Liver (tissue), 9 donors: ENCODE measurements around the gene CD46. TPM values are rescaled to one million over a fixed set of nuclear protein-coding genes. Genes with fewer than 3 reads are reported as not detected.

Experiments
- DNase-seq: peaks from one replicate; pipeline ENCODE4 v3.0.0-alpha.2; 2017; ENCODE audit warnings: low spot score
- H3K27ac ChIP-seq, 2 donors: one replicate each; pipeline ENCODE4 v1.7.0; 2013; ENCODE audit warnings: inconsistent platforms in 2 of 2, low read length in 2 of 2, control low read depth in 1 of 2, low read depth in 1 of 2, mild to moderate bottlenecking in 1 of 2
- H3K27me3 ChIP-seq, 4 donors: one replicate each; pipeline versions ENCODE4 v1.6.1 to v1.7.0; 2013; ENCODE audit warnings: low read length in 3 of 4, inconsistent platforms in 1 of 4, mild to moderate bottlenecking in 1 of 4, moderate library complexity in 1 of 4; ENCODE audit not compliant: control insufficient read depth in 4 of 4, insufficient read depth in 4 of 4
- H3K36me3 ChIP-seq, 4 donors: one replicate each; pipeline versions ENCODE4 v1.6.1 to v1.7.0; 2013; ENCODE audit warnings: low read length in 3 of 4, mild to moderate bottlenecking in 3 of 4, low read depth in 1 of 4, moderate library complexity in 1 of 4; ENCODE audit not compliant: control insufficient read depth in 4 of 4, insufficient read depth in 3 of 4
- H3K4me1 ChIP-seq, 4 donors: one replicate each; pipeline versions ENCODE4 v1.6.1 to v1.7.0; 2013; ENCODE audit warnings: low read length in 3 of 4, mild to moderate bottlenecking in 3 of 4, moderate library complexity in 1 of 4; ENCODE audit not compliant: control insufficient read depth in 4 of 4, insufficient read depth in 4 of 4
- H3K4me3 ChIP-seq, 3 donors: one replicate each; pipeline versions ENCODE4 v1.6.1 to v1.7.0; 2013; ENCODE audit warnings: low read length in 3 of 3, control low read depth in 1 of 3, low read depth in 1 of 3, mild to moderate bottlenecking in 1 of 3
- H3K9ac ChIP-seq, 2 donors: one replicate each; pipeline ENCODE4 v1.7.0; 2013; ENCODE audit warnings: low read length in 2 of 2, mild to moderate bottlenecking in 2 of 2, moderate library complexity in 2 of 2, control low read depth in 1 of 2, low read depth in 1 of 2
- H3K9me3 ChIP-seq, 4 donors: one replicate each; pipeline versions ENCODE4 v1.6.1 to v1.7.0; 2013; ENCODE audit warnings: low read length in 3 of 4; ENCODE audit not compliant: control insufficient read depth in 4 of 4
- FOXA1 ChIP-seq: IDR thresholded peaks from 2 replicates; pipeline ENCODE4 v1.6.1; 2016; ENCODE audit warnings: antibody characterized with exemption
- FOXA2 ChIP-seq: IDR thresholded peaks from 2 replicates; pipeline ENCODE4 v1.6.1; 2016; ENCODE audit warnings: antibody characterized with exemption
- HNF4A ChIP-seq, 2 donors: conservative IDR thresholded peaks; 2 replicates each; pipeline ENCODE4 v1.6.1; 2016; ENCODE audit warnings: antibody characterized with exemption in 2 of 2, mild to moderate bottlenecking in 2 of 2
- MAX ChIP-seq: IDR thresholded peaks from 2 replicates; pipeline ENCODE4 v1.6.1; 2016; ENCODE audit warnings: antibody characterized with exemption
- REST ChIP-seq: IDR thresholded peaks from 2 replicates; pipeline ENCODE4 v1.6.1; 2016; ENCODE audit warnings: antibody characterized with exemption, mild to moderate bottlenecking
- RXRA ChIP-seq, 2 donors: IDR thresholded peaks; 2 replicates each; pipeline ENCODE4 v1.6.1; 2017 to 2018; ENCODE audit warnings: antibody characterized with exemption in 2 of 2, mild to moderate bottlenecking in 1 of 2
- SP1 ChIP-seq: IDR thresholded peaks from 2 replicates; pipeline ENCODE4 v1.6.1; 2018; ENCODE audit warnings: antibody characterized with exemption, mild to moderate bottlenecking
- TAF1 ChIP-seq: conservative IDR thresholded peaks from 2 replicates; pipeline ENCODE4 v1.6.1; 2016; ENCODE audit warnings: antibody characterized with exemption, mild to moderate bottlenecking
- YY1 ChIP-seq: IDR thresholded peaks from 2 replicates; pipeline ENCODE4 v1.6.1; 2016; ENCODE audit warnings: antibody characterized with exemption, mild to moderate bottlenecking
- ZBTB33 ChIP-seq: IDR thresholded peaks from 2 replicates; pipeline ENCODE4 v1.6.1; 2016; ENCODE audit warnings: antibody characterized with exemption
- WGBS: extraction: QIAGEN DNeasy Blood & Tissue Kit; methylation state at CpG from one replicate; pipeline ENCODE4 v1.1.7; 2013; 5-methylcytosine and 5-hydroxymethylcytosine counted together
- polyA plus RNA-seq, 2 donors: library from polyadenylated mRNA; stranded (reverse) in 1 of 2; unstranded in 1 of 2; fragments of 200-250 nt in 1 of 2; fragments of >200 nt in 1 of 2; fragmentation: Nextera tagmentation in 1 of 2; extraction: Ambion mirVana in 1 of 2; gene quantifications; one replicate each; pipeline versions ENCODE4 v1.2.1 to v1.2.3, GENCODE V29; 2013 to 2015
- total RNA-seq, 2 donors: library from RNA; depleted of rRNA; stranded (reverse); fragments of >200 nt; gene quantifications; one replicate each; pipeline ENCODE4 v1.2.3, GENCODE V29; 2014
- TF ChIP-seq, protein P1 (sequence below): fragments of 150-350 bp; IDR thresholded peaks from 2 replicates; pipeline ENCODE4 v1.5.1; 2017; ENCODE audit warnings: improper control_type of control experiment, low read depth, low read length; ENCODE audit not compliant: missing input control
- TF ChIP-seq, protein P2 (sequence below): IDR thresholded peaks from 2 replicates; pipeline ENCODE4 v1.6.1; 2016; ENCODE audit warnings: antibody characterized with exemption
- donor health status: healthy.
- donor health status: healthy.
- donor health status: healthy.
- donor health status: healthy.
- donor health status: healthy.

CD46 gene
- total and polyA plus RNA-seq, 4 donors = 71.3 to 177 (median 121) TPM

GRCh38 chr1:207829576-207829975 lies 77.7 kb downstream of the CD46 start:
- H3K4me1 ChIP-seq = peaks cover 6 to 31% (median 24%) of the 10 kb centered on the region in 4 donors
- no peaks in the 10 kb centered on the region for H3K36me3 ChIP-seq
- H3K9ac ChIP-seq = no peak overlapping the region
- no peaks in the 10 kb centered on the region for H3K9me3 ChIP-seq
- no peaks in the 10 kb centered on the region for H3K27me3 ChIP-seq
- H3K4me3 ChIP-seq = no peak overlapping the region
- H3K27ac ChIP-seq = no peak overlapping the region
- no peak for DNase-seq
- TF ChIP-seq, protein P1, sequence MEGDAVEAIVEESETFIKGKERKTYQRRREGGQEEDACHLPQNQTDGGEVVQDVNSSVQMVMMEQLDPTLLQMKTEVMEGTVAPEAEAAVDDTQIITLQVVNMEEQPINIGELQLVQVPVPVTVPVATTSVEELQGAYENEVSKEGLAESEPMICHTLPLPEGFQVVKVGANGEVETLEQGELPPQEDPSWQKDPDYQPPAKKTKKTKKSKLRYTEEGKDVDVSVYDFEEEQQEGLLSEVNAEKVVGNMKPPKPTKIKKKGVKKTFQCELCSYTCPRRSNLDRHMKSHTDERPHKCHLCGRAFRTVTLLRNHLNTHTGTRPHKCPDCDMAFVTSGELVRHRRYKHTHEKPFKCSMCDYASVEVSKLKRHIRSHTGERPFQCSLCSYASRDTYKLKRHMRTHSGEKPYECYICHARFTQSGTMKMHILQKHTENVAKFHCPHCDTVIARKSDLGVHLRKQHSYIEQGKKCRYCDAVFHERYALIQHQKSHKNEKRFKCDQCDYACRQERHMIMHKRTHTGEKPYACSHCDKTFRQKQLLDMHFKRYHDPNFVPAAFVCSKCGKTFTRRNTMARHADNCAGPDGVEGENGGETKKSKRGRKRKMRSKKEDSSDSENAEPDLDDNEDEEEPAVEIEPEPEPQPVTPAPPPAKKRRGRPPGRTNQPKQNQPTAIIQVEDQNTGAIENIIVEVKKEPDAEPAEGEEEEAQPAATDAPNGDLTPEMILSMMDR = no peak
- TF ChIP-seq HNF4A (conservative IDR thresholded peaks at IDR 0.05) (no peak), SP1 (no peak), RXRA (IDR thresholded peaks at IDR 0.05) (no peak), FOXA1 (no peak), REST (no peak), TAF1 (no peak), FOXA2 (no peak), MAX (no peak), YY1 (no peak)
- TF ChIP-seq, protein P2, sequence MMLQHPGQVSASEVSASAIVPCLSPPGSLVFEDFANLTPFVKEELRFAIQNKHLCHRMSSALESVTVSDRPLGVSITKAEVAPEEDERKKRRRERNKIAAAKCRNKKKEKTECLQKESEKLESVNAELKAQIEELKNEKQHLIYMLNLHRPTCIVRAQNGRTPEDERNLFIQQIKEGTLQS = no peak

GRCh38 chr1:207830788-207831187 lies 78.9 kb downstream of the CD46 start:
- Histone ChIP-seq H3K4me1 (peaks cover 2 to 19% (median 15%) of the 10 kb centered on the region in 4 donors), H3K9me3 (no peaks in the 10 kb centered on the region), H3K27ac (no peak overlapping the region), H3K4me3 (no peak overlapping the region), H3K36me3 (no peaks in the 10 kb centered on the region), H3K9ac (no peak overlapping the region), H3K27me3 (no peaks in the 10 kb centered on the region)
- WGBS = 85% methylated on average over 9 of the region's 9 CpGs
- no peak for TF ChIP-seq MAX
- TF ChIP-seq, protein P2 = no peak
- no peak for TF ChIP-seq ZBTB33
- TF ChIP-seq FOXA2 = no peak
- no peak for TF ChIP-seq FOXA1
- no peak for TF ChIP-seq SP1
- DNase-seq = no peak
